ENCODE data around the gene ZNF770. TPM values are rescaled to one million over a fixed set of nuclear protein-coding genes. Genes with fewer than 3 reads are reported as not detected.

The ZNF770 gene
- total and polyA plus RNA-seq, 7 donors: 16.2 to 70.6 (median 47.6) TPM

DNA sequence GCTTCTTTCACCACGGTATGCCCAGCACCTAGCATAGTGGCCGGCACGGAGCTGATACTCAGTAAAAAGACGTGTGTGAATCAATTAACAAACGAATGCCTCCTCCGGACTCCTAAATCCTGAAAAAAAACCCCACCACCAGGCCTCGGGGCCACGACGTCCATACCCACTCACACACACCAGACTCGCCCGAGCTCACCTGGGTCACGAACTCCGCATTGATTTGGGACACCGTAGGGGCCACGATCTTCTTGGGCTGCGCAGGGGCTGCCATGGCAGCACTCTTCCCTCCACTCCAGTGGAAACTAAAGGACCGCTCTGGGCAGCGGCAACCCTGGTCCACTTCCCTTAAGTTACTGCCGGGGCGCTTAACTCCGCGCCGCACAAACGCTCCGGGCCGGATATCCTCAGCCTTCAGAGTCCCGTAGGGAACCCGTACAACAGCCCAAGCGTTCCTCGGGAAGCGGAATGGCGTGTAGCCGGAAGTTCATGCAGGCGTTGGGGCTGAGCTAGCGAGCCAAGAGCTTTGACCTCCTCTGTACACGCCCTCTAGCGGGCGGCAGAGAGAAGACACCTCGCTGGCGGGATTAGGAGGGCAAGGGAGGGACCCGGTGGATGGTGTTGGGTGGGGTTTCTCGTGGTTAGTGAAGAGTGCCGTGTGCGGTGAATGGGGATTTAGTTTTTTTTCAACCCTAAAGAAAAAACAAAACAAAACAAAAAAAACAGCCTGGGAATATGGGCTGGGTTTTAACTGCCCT is 18.6 kb downstream of the ZNF770 start, which contains the start of gene AQR:
Gene AQR, minus strand, starts transcription at position 403 of the 758 bp plus-strand sequence. Its CDS starts 129 bp downstream, at position 274.
- Histone ChIP-seq H3K36me3 (ENCODE audit: insufficient read depth in 1 of 2, low read depth in 1 of 2) (no peaks in the 10 kb centered on the region), H3K4me1 (peaks cover 21% of the 10 kb centered on the region), H3K27ac (peak within 1 kb of the TSS; percentile 90), H3K4me3 (peak within 1 kb of the TSS; percentile 91), H3K9me3 (no peaks in the 10 kb centered on the region), H3K27me3 (ENCODE audit: insufficient read depth in 3 of 3, low read length in 2 of 3) (no peaks in the 10 kb centered on the region)
- intact Hi-C loops (cut with DNase I): loop anchor here in 1 of 2 donors (1.0 kb wide), 1 partner anchor 19 kb away; the partner anchor contains the start of gene ZNF770
- ATAC-seq: peak; percentile 99 to 100 (median 100)
- DNase-seq: peak; percentile 93 to 97
- WGBS, 3 donors: 0 to 1% (median 0%) methylated on average over 44 of the region's 44 CpGs
- TF ChIP-seq, protein P1, sequence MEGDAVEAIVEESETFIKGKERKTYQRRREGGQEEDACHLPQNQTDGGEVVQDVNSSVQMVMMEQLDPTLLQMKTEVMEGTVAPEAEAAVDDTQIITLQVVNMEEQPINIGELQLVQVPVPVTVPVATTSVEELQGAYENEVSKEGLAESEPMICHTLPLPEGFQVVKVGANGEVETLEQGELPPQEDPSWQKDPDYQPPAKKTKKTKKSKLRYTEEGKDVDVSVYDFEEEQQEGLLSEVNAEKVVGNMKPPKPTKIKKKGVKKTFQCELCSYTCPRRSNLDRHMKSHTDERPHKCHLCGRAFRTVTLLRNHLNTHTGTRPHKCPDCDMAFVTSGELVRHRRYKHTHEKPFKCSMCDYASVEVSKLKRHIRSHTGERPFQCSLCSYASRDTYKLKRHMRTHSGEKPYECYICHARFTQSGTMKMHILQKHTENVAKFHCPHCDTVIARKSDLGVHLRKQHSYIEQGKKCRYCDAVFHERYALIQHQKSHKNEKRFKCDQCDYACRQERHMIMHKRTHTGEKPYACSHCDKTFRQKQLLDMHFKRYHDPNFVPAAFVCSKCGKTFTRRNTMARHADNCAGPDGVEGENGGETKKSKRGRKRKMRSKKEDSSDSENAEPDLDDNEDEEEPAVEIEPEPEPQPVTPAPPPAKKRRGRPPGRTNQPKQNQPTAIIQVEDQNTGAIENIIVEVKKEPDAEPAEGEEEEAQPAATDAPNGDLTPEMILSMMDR (IDR thresholded peaks at IDR 0.05): peak; percentile 74

DNA sequence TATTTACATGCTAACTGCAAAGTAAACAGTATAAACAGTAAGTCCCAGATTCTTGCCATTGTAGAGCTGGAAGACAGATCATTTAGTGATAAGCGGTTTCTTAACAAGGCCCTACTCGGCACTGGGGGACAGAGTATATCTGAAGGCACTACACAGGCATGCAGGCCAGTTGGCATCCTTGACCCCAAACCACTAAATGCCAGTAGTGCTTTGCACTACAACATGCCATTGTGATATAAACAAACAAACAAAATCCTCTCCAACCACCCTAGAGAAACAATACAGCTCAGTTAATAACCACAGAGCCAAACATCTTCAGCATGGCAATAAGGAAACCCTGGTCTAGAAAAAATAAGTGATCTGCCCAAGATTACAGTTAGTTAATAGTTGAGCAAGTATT is 23.8 kb downstream of the ZNF770 start:
- Histone ChIP-seq H3K9me3 (no peaks in the 10 kb centered on the region), H3K36me3 (ENCODE audit: insufficient read depth in 1 of 2, low read depth in 1 of 2) (peaks cover 0 to 48% of the 10 kb centered on the region in 2 donors), H3K27me3 (ENCODE audit: insufficient read depth in 3 of 3, low read length in 2 of 3) (no peaks in the 10 kb centered on the region), H3K27ac (no peak overlapping the region), H3K4me3 (no peak overlapping the region), H3K4me1 (peaks cover 27% of the 10 kb centered on the region)
- WGBS, 3 donors: 88 to 95% (median 89%) methylated on average over 2 of the region's 2 CpGs
- TF ChIP-seq, protein P1 (IDR thresholded peaks at IDR 0.05): no peak
- ATAC-seq: no peak
- DNase-seq: no peak
- intact Hi-C loops (cut with DNase I): no loop called here

GRCh38 chr15:34953851-34954250 is 34.2 kb downstream of the ZNF770 start:
- H3K27me3 ChIP-seq (ENCODE audit: insufficient read depth in 3 of 3, low read length in 2 of 3): no peaks in the 10 kb centered on the region
- ATAC-seq: no peak
- no peaks in the 10 kb centered on the region for H3K4me1 ChIP-seq
- no peaks in the 10 kb centered on the region for H3K9me3 ChIP-seq
- intact Hi-C loops (cut with DNase I): no loop called here
- no peak overlapping the region for H3K4me3 ChIP-seq
- 91 to 94% (median 94%) methylated on average over 8 of the region's 8 CpGs for WGBS, 3 donors
- TF ChIP-seq, protein P1 (IDR thresholded peaks at IDR 0.05): no peak
- peaks cover 0 to 44% of the 10 kb centered on the region in 2 donors for H3K36me3 ChIP-seq (ENCODE audit: insufficient read depth in 1 of 2, low read depth in 1 of 2)
- DNase-seq: no peak
- H3K27ac ChIP-seq: no peak overlapping the region

DNA sequence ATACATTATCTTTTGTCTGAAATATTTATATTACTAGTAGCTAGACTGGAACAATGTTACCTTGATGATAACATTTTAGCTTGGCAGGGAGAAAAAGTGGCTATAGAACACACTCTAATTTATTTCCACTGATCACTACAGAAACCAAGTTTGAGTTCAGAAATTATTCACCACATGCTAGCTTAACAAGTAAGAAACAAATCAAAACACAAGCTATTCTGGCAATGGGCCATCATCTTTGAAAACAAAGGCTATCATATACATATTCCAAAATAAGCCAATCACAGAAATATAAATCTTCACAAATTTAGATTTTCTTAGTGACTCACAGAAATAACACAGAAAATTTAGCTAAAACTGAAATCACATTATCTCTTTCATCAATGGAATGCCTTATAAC is 35.6 kb downstream of the ZNF770 start:
- TF ChIP-seq, protein P1 (IDR thresholded peaks at IDR 0.05): no peak
- Histone ChIP-seq H3K4me1 (no peaks in the 10 kb centered on the region), H3K9me3 (no peaks in the 10 kb centered on the region), H3K4me3 (no peak overlapping the region), H3K27ac (no peak overlapping the region), H3K27me3 (ENCODE audit: insufficient read depth in 3 of 3, low read length in 2 of 3) (no peaks in the 10 kb centered on the region), H3K36me3 (ENCODE audit: insufficient read depth in 1 of 2, low read depth in 1 of 2) (peaks cover 0 to 53% of the 10 kb centered on the region in 2 donors)
- intact Hi-C loops (cut with DNase I): no loop called here
- DNase-seq: no peak
- no peak for ATAC-seq
